ENCODE data around the gene SRGAP2C.
"Not testable (repeated sequence)": the region's sequence is repeated elsewhere in the genome, so short reads cannot be mapped to it uniquely, and the experiment has no call there.

Gene SRGAP2C

GRCh38 chr1:121184290-121185127, at the start of gene SRGAP2C, which contains the start of gene FAM72B:
Gene SRGAP2C (plus strand): TSS chr1:121184975. CDS start chr1:121187447, 2,472 bp downstream.
Gene FAM72B (minus strand): TSS chr1:121184340. CDS start chr1:121183489, 851 bp downstream.
- DNase-seq (ENCODE audit: extremely low spot score, insufficient read length, low read depth) = peak; percentile 44
- peak; percentile 24 for FAIRE-seq

GRCh38 chr1:121140393-121140792, 44.4 kb upstream of the SRGAP2C start:
- DNase-seq (ENCODE audit: extremely low spot score, insufficient read length, low read depth); FAIRE-seq: not testable (repeated sequence)

- FAIRE-seq; DNase-seq (ENCODE audit: extremely low spot score, insufficient read length, low read depth): not testable (repeated sequence)
Measured at GRCh38 chr1:121148489-121149190, 36.1 kb upstream of the SRGAP2C start.

- not testable (repeated sequence) for DNase-seq (ENCODE audit: extremely low spot score, insufficient read length, low read depth); FAIRE-seq
Measured at GRCh38 chr1:121151294-121151693, 33.5 kb upstream of the SRGAP2C start.

GRCh38 chr1:121152788-121153187, 32.0 kb upstream of the SRGAP2C start:
- not testable (repeated sequence) for FAIRE-seq; DNase-seq (ENCODE audit: extremely low spot score, insufficient read length, low read depth)

GRCh38 chr1:121154811-121155210, 30.0 kb upstream of the SRGAP2C start:
- not testable (repeated sequence) for DNase-seq (ENCODE audit: extremely low spot score, insufficient read length, low read depth); FAIRE-seq

- FAIRE-seq; DNase-seq (ENCODE audit: extremely low spot score, insufficient read length, low read depth): not testable (repeated sequence)
Measured at GRCh38 chr1:121155671-121156358, 29.0 kb upstream of the SRGAP2C start.

- not testable (repeated sequence) for FAIRE-seq
Measured at GRCh38 chr1:121156958-121157603, 27.7 kb upstream of the SRGAP2C start.

GRCh38 chr1:121157609-121158008, 27.2 kb upstream of the SRGAP2C start:
- DNase-seq (ENCODE audit: extremely low spot score, insufficient read length, low read depth); FAIRE-seq: not testable (repeated sequence)

More at GRCh38 chr1:121156958-121157603, 27.7 kb upstream of the SRGAP2C start:
- not testable (repeated sequence) for DNase-seq (ENCODE audit: extremely low spot score, insufficient read length, low read depth)

- not testable (repeated sequence) for FAIRE-seq; DNase-seq (ENCODE audit: extremely low spot score, insufficient read length, low read depth)
Measured at GRCh38 chr1:121160118-121160517, 24.7 kb upstream of the SRGAP2C start.

- DNase-seq (ENCODE audit: extremely low spot score, insufficient read length, low read depth); FAIRE-seq: not testable (repeated sequence)
Measured at GRCh38 chr1:121161199-121161901, 23.4 kb upstream of the SRGAP2C start.

- DNase-seq (ENCODE audit: extremely low spot score, insufficient read length, low read depth); FAIRE-seq: not testable (repeated sequence)
Measured at GRCh38 chr1:121163850-121164757, 20.7 kb upstream of the SRGAP2C start.

GRCh38 chr1:121165296-121165695, 19.5 kb upstream of the SRGAP2C start:
- FAIRE-seq; DNase-seq (ENCODE audit: extremely low spot score, insufficient read length, low read depth): not testable (repeated sequence)

GRCh38 chr1:121167225-121167738, 17.5 kb upstream of the SRGAP2C start:
- DNase-seq (ENCODE audit: extremely low spot score, insufficient read length, low read depth); FAIRE-seq: not testable (repeated sequence)

GRCh38 chr1:121168152-121168668, 16.6 kb upstream of the SRGAP2C start:
- DNase-seq (ENCODE audit: extremely low spot score, insufficient read length, low read depth); FAIRE-seq: not testable (repeated sequence)

- FAIRE-seq; DNase-seq (ENCODE audit: extremely low spot score, insufficient read length, low read depth): not testable (repeated sequence)
Measured at GRCh38 chr1:121176649-121177048, 8.1 kb upstream of the SRGAP2C start.

- not testable (repeated sequence) for DNase-seq (ENCODE audit: extremely low spot score, insufficient read length, low read depth); FAIRE-seq
Measured at GRCh38 chr1:121178197-121178596, 6.6 kb upstream of the SRGAP2C start.
